HG03060 (cell line): ENCODE results near the gene SLC8A3.

ENCODE experiments used
- ATAC-seq: cut with Tn5 transposase; IDR thresholded peaks from one replicate; pipeline ENCODE4 v1.9.1; 2021; ENCODE audit warnings: low read depth, moderate number of reproducible peaks; ENCODE audit not compliant: unreplicated experiment

SLC8A3 gene

DNA sequence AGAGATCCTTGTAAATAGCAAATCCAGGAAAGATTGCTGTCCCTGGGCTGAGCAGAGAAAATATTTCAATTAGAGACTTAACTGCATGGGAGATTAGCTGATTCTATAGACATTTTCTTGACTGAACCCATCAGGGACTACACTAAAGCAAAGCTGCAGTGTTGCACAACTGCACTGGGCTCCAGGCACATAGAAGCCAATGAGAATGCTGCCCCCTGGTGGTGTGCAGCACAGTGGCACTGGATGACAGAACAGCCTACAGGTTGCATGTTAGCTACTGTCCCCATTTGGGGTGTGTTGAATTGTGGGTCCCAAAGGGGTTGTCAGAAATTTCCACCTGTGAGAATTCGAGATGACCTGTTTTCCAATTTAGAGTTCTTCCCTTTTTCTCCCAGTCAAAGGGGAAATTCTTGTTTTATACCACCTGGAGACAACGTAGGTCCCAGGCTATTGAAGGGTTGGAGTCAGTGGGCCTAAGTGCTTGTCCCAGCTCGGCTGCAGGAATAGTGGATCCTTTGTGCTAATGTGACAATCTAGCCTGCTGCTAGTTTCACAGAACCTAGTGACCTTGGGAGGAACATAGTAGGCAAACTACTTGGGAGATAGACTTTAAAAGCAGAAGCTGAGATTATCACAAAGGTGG, 114.7 kb downstream of the SLC8A3 start:
- ATAC-seq = no peak

DNA sequence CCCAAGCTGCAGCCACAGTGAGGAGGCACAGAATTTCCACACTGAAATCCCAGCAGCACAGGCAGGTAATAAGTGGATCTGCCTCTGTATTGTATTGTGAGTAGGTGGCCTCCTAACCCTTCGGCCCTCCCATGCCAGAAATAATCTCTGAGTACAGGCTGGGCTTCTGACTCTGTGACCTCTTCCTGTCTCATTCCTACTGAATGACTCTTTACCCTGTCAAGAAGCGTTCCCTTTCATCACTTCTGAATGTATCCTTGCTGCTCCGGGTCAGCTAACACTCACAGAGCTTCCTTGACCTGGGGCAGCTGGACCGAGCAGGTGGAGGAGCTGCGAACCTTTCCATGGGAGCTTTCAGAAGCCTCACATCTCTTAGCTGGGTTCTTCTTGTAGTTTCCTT, 119.6 kb downstream of the SLC8A3 start:
- no peak for ATAC-seq

DNA sequence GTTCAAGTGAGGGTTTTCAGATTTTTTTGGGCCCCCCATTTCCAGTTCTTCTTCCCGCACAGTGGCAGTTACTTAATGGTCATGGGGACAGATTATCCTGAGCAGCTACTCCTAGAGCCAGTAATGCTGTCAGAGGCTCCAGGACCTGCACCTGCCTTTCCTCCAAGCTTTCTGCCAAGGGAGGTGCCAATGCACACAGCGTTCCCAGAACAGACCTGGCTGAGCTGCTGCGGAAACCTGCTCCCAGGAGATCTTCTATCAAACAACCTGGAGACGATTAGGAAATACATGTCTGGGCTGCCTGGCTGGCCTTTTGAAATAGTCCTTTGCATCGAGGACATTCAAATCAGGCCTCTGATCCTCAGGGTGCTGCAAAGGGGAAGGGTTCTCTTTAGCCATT, 120.9 kb downstream of the SLC8A3 start:
- no peak for ATAC-seq

DNA sequence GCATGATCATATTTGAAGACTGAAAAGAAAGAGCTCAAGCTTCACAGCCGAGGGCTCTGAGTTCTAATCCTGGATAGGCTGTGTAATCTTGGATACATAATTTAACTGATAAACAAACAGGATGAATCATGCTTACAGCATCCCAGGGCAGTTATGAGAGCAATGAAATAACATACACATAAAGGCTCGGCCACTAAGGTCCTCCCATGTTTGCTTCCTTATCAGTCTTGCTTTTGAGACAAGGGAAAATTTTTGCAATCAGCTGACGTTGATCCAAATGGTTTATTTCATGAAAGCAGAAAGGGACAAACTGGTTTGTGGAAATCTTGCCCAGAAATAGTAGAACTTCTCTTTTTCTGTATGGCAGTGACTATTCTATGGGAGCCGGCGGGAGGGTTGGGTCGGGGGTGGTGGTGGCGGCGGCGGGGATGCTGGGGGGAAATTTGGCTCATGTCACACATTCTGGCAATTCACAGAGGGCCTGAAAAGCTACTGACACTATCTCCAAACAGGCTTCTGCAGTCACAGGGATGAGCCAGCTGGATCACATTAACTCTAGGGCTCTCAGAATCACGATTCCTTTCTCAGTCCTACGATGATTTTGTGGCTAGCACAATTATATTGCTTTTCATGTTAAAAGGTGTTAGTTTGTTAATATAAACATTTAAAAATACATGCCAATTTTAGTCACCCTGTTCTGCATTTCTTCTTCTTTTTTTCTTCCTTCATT, 124.5 kb downstream of the SLC8A3 start:
- ATAC-seq = no peak

DNA sequence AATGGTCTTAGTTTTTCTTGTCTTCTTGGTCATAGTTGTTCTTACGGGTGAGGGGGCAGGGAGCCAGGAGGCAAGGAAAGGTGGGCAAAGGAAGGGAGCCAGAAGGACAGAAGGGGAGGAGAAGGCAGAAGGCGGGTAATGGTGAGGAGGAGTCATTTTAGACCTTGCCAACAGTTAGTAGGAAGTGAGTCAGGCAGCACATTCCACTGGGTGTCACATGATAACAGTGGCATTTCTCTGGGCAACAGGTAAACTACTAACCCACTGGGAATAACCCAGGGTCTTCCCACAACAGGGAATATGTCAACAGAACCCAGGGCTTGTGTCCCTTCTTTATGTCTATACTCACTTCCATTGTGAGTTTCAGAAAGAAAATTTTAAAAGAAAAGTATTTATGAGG, 127.6 kb downstream of the SLC8A3 start:
- no peak for ATAC-seq

DNA sequence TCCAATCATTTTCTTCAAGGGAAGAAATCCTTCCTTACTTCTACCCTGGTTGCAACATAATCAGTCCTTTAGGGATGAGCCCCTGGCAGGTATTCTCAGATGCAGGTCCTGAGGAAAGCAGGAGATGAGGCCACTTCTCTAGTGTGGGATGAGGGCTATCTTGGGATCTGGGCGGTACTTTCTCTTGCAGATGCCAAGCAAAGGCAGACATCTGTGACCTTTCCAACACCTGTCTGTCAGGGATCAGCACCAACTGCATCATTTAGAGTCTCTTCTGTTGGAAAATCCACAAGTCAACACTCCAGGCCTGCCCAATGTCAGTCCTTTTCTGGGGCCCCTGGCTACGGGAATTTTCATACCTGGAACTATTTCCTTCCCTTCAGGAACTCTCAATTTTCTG, 129.2 kb downstream of the SLC8A3 start:
- no peak for ATAC-seq

DNA sequence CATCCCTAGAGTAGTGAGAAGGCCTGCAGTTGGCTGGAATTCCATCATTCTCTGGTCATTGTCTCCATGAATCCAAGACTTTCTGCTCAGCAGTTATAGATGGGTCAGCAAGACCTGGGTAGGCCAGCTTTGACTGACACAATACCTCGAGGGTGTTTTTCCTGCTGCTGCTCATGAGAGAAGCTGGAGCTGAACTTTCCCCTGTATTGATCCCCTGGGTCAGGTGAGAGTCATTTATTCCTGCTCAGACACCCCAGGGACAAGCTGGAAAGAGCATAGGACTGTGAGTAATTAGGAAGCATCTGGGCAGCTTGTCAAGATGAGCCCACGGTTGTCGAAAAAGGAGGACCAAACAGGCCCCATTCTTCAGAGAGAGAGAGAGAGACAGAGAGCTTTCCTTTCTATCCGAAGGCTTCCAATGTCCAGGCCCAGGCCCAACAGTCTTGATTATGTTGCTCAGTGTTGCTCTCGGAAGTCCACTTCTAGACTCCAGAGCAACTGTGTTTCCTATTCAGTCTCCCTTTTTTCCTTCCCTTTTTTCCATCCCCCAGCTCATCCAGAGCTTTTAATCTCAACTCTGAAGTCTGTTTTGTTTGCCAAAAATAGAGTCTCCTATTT, 131.1 kb downstream of the SLC8A3 start:
- ATAC-seq = no peak

DNA sequence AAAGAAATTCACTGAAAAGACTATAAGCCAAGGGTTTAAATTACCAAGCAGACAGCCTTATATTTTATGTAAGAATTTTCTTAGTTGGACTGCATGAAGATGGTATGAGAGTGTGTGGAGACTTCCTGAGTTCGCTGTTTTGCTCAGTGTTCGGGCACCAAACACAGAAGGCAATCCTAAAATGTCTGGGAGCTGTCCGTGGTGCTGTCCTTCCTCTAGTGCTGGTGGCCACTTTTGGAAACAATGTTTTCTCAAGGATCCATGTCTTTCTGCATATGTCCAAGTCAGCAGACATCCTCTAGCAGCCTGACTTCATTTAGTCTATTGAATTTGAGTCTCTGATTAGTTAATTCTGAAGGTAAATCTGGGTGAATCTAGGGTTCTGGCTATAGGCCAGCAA, 135.8 kb downstream of the SLC8A3 start:
- no peak for ATAC-seq

DNA sequence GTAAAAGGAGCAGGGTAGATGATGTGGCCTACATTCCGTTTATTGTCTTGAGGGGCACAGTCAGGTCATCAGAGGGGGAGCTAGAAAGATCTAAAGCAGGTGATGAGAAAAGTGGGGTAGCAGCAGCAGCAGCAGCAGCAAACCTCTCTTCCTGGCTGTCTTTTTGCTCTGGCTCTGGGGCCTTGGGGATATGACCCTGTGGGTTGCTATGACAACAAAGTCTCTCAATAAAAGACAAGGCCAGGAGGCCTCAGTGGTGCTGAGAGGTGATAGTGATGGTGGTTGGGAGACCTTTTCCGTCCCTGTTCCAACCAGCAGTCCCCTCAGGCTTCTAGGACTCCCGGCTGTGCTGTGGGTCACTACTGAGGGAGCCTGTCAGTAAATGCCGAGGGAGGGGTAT, 138.6 kb downstream of the SLC8A3 start:
- no peak for ATAC-seq

DNA sequence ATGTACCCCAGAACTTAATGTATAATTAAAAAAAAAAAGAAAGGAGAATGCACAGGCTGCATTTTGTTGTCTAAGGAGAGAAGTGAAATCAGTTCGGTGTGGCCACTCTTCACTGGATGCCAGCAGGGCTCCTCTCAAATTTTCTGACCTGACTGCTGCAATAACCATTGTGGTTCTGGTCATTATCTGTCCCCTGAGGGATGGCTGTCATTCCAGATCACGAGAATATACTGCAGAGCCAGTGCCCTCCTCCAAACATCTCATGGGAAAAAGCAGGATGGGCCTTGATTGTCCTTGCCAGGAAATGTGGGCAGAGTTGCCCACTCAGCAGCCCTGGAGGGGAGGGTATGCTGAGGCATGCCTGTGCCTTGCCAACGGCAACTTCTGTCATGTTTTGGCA, 139.1 kb downstream of the SLC8A3 start:
- no peak for ATAC-seq

DNA sequence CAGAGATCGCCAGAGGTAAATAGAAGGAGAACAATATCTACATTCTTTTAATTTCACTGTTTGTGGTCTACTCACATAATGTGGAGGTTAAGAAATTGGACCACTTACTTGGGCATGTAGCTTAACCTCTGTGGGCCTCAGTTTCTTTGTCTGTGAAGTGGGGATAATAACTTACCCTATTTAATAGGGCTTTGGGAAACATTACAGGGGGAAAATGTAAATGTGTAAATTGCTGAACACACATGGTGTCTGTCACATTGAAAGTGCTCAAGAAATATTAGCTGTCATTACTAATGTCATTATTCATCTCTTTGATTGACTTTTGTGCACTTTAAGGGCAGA, 140.5 kb downstream of the SLC8A3 start:
- ATAC-seq = no peak

DNA sequence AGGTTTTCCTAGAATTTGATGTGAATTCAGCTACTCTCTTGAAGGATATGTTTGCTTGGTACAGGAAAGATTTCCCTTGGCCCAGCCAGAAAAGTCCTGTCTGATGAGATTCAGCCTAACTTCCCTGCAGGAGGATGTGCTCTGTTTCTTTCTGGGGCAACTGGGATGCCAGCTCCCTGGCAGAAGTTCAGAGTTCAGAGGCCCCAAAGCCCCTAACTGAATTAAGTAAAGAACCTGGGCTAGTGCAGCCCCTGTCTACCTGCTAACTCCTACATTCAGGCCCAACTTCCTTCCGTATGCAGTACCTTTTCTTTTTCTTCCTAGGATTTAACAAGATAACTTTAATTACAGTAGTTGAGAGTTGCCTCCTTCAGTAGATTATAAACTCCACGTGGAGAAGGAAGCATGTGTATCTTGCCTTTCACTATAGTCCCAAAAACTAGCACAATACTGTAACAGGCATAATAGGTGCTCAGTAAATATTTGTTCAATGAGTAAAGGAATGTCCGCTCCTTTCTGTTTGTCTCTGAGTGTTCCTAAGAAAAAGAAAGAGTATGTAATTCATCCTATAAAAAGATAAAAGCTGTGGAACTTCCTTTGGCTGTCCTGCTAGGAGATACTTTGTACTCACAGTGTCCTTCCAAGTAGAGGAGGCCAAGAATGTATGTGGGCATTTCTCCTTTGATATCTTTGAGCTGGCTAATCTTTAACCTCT, 141.0 kb downstream of the SLC8A3 start:
- no peak for ATAC-seq

DNA sequence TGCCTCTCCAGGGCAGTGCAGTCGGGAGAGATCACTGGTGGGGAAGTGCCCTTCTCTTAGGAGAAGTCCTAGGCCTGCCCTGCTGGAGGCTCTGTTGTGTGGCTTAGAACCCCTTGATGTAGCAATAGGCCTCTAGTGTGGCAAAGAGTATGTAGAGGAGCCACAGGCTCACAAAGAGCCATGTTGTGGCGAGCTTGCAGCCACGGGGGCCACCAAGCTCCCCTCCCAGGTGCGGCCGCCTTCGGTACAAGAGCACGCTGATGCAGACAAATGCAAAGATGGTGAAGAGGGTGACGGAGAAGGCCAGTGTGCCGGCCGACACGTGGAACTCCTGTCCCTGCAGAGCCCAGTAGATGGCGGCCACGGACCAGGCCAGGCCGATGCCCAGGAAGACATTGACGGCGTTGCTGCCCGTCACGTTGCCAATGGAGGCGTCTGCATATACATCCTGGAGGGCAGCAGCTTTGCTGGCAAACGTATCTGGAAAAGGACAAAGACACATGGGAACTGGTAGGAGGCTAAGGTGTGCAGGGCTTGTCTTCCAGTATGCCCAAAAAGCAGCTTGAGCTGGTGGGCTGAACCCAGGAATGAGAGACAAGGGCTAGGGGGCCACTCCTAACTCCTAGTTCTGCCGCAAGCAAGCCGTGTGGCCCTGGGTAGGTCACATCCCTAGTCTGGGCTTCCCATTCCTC, 142.8 kb downstream of the SLC8A3 start:
- ATAC-seq = no peak

DNA sequence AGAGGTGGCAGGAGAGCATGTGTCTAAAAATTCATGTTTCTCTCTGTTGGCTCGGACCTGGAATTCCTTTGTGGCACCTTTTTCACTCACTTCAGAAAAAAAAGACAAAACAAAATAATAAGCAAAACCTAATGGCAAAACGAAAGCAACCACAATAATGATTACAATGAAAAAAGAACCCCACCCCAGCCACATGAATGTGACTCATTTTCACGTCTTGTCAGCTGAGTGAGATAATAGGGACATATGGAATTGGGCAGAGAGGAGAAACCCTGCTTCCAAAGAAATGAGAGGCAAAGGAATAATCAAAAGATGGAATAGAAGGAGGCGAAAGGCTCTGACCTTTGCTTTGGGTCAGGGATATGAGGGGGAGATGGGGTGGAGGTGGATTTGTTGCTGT, 143.4 kb downstream of the SLC8A3 start:
- ATAC-seq = no peak

DNA sequence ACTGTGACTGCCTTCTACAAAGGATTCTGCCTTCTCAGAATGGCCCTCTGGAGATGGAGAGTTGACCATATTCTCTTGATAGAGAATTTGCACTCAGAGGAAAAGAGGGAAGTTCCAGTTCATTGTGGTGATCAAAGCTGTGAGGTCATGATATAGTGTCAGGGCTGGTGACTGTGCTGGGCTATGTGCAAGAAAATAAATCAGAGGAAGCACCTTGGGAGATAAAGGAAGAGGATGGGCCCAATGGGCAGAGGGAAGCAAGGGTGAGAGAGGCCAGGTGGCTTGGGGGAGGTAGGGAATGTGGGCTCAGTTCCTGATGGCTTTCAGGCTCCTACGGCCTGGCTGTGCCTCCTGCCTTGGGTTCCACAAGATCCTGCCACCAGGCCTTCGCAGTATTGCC, 145.8 kb downstream of the SLC8A3 start:
- no peak for ATAC-seq

DNA sequence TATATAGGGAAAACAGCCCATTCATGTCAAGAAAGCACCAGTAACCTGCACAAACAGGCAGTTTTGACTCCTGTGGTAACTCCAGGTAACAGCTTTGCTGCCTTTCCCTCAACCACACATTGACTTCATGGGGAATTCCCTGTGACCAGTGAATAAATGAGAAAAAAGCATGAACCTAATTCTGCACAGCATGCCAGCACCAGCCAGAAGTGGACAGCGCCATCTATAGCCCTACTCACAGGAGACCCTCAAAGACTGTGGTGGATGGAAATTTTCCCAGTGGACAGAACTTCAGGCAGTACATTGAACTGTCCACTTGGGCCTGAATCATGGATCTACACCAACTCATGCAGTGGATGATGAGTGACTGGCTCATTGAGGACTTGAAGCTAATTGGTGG, 152.1 kb downstream of the SLC8A3 start:
- ATAC-seq = no peak

DNA sequence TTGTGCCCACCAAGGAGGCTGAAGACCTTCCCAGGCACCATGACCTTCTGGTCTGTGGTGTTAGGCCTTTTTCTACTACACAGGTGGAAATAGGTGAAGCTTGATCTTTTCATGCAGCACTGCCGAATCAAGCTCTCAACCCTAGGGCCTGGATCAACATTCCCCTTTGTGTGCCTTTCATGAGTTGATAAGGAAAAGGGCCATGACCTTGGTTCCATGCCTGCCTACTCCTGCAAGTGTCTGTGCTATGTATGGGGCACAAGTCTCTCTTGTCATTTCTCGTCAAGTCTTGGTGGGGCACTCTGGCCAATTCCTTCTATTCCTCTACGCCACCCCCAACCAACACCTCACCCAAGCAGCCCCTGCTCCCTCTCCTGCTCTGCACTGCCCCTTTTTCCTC, 154.5 kb downstream of the SLC8A3 start:
- no peak for ATAC-seq

DNA sequence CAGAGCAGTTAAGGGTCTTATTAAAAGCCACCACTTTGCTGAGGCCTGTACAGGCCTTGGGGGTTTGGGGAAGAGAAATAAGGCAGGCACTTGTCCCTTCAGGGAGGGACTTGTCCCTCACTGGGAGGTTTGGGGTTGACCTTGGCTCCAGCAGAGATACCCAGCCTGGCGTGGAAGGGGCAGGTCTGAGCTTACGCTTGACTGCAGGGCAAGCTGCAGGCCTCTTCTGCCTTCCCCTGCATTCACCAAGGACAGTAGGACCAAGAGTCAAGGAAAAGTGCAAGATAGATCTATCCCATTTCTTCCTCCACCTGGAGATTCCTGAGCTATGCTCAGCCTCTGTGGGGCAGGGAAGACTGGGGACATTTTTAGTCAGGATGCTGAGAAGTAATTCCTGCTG, 155.2 kb downstream of the SLC8A3 start:
- no peak for ATAC-seq

DNA sequence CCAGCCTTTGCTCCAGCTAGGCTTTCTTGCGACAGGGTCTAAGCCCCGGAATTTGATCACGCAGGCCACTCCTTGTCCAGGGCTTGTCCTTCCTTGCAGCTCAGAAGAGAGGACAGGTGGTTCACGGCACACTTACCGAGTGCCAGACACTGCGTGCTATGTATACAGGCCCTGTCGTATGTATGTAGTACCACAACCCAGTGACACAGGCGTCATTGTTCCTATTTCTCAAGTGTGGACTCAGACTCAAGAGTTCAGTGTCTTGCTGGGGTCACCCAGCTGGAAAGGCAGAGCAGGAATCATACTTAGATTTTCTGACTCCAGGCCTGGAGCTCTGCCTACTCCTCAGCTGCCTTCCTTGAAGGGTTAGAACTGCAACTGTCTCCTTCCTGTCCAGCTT, 155.6 kb downstream of the SLC8A3 start:
- ATAC-seq = no peak

DNA sequence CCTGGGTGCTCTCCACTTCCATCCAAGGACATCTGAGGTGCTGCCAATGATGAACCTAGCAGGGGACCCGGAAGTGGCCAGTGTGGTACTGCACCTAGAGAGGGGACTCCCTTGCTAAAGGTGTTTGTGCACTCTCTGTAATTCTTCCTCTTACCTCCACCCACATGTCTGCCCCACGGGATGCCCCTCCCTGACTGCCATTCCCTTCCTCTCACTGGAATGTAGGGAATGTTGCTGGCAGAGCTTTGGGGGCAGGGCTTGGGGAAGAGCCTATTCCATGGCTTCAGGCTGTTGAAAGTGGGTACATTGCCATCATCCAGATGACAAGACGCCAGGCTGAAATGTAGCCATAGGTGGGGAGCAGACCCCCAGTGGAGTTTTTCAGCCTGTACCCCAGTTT, 156.3 kb downstream of the SLC8A3 start:
- no peak for ATAC-seq

DNA sequence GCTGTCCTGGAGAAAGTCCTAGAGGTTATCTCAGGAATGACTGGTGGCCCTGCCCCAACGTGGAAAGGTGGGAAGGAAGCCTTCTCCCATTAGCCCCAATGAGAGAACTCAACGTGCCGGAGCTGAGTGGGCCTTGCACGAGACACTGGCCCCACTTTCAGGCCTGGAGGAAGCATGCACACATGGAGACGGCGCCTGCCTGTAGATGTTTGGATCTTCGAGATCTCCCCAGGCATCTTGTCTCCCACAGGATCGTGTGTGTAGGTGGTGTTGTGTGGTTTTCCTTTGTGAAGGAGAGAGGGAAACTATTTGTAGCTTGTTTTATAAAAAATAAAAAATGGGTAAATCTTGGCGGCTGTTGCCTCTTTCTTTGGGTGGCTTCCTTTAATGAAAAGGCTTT, 156.7 kb downstream of the SLC8A3 start:
- ATAC-seq = no peak
